CD4-positive, alpha-beta memory T cell (primary cell): ENCODE measurements around the gene XPR1. TPM values are rescaled to one million over a fixed set of nuclear protein-coding genes. Genes with fewer than 3 reads are reported as not detected.
A peak's percentile ranks its signal among the peaks of the same experiment; 100 is the strongest.
"Not testable (repeated sequence)": the region's sequence is repeated elsewhere in the genome, so short reads cannot be mapped to it uniquely, and the experiment has no call there.

Source experiments
- CTCF ChIA-PET: fragments of 350-600 bp; sonication (Branson Sonifier 250); formaldehyde crosslinking; loops from one replicate; lab custom pipeline; 2021; ENCODE audit warnings: inconsistent platforms; ENCODE audit not compliant: partially characterized antibody; lab: Charles Lee
- POLR2A ChIA-PET: fragments of 350-600 bp; sonication (Branson Sonifier 250); formaldehyde crosslinking; loops from one replicate; lab custom pipeline; 2021; ENCODE audit not compliant: partially characterized antibody; lab: Charles Lee
- DNase-seq, 5 donors: peaks; one replicate each; pipeline versions ENCODE4 v3.0.0 to v3.0.0-alpha.2; 2020 to 2022; ENCODE audit warnings: mixed read lengths in 1 of 5
- H3K27ac ChIP-seq: one replicate; pipeline ENCODE4 v1.7.0; 2013; ENCODE audit warnings: low read depth, low read length
- H3K27me3 ChIP-seq: 2 replicates; pipeline ENCODE4 v1.7.0; 2013; ENCODE audit warnings: mild to moderate bottlenecking, low read length, moderate library complexity; ENCODE audit not compliant: insufficient read depth
- H3K36me3 ChIP-seq: 2 replicates; pipeline ENCODE4 v1.7.0; 2013; ENCODE audit warnings: mild to moderate bottlenecking, low read length, moderate library complexity; ENCODE audit not compliant: insufficient read depth
- H3K4me1 ChIP-seq: 2 replicates; pipeline ENCODE4 v1.7.0; 2013; ENCODE audit warnings: mild to moderate bottlenecking, low read length, moderate library complexity; ENCODE audit not compliant: insufficient read depth
- H3K4me3 ChIP-seq, 2 donors: one replicate each; pipeline ENCODE4 v1.7.0; 2013; ENCODE audit warnings: low read length in 2 of 2, mild to moderate bottlenecking in 1 of 2
- H3K9me3 ChIP-seq, 2 donors: one replicate each; pipeline ENCODE4 v1.7.0; 2013; ENCODE audit warnings: low read length in 2 of 2, control low read depth in 1 of 2; ENCODE audit not compliant: control insufficient read depth in 1 of 2
- H3K27ac Mint-ChIP-seq, 7 donors: one replicate each; pipeline ENCODE4 v1.8.0; 2020 to 2021; ENCODE audit warnings: mixed read lengths in 7 of 7, mild to moderate bottlenecking in 6 of 7, inconsistent platforms in 3 of 7, moderate library complexity in 3 of 7
- H3K27me3 Mint-ChIP-seq, 2 donors: one replicate each; pipeline ENCODE4 v1.8.0; 2020 to 2021; ENCODE audit warnings: mixed read lengths in 2 of 2
- H3K36me3 Mint-ChIP-seq, 2 donors: one replicate each; pipeline ENCODE4 v1.8.0; 2020 to 2021; ENCODE audit warnings: mixed read lengths in 2 of 2, inconsistent platforms in 1 of 2, mild to moderate bottlenecking in 1 of 2
- H3K4me1 Mint-ChIP-seq, 4 donors: one replicate each; pipeline ENCODE4 v1.8.0; 2020 to 2021; ENCODE audit warnings: mixed read lengths in 4 of 4, mild to moderate bottlenecking in 1 of 4
- H3K4me3 Mint-ChIP-seq, 8 donors: one replicate each; pipeline ENCODE4 v1.8.0; 2020 to 2021; ENCODE audit warnings: mixed read lengths in 8 of 8, mild to moderate bottlenecking in 7 of 8, moderate library complexity in 6 of 8, inconsistent platforms in 3 of 8
- H3K9me3 Mint-ChIP-seq, 8 donors: one replicate each; pipeline ENCODE4 v1.8.0; 2020 to 2021; ENCODE audit warnings: mixed read lengths in 8 of 8, mild to moderate bottlenecking in 5 of 8, inconsistent platforms in 3 of 8, moderate library complexity in 1 of 8
- intact Hi-C: fragments of 100-400 bp; cut with micrococcal nuclease; formaldehyde crosslinking; loops from one replicate; pipeline ENCODE4 v1.15.1; 2023
- polyA plus RNA-seq, 2 donors: library from polyadenylated mRNA; unstranded; fragments of 300-500 nt; fragmentation: Illumina TruSeq; gene quantifications; one replicate each; pipeline ENCODE4 v1.2.3, GENCODE V29; 2021
- total RNA-seq, 2 experiments: library from RNA; stranded (reverse); gene quantifications; one replicate each; pipeline ENCODE4 v1.2.3, GENCODE V29; 2021

XPR1 gene
- total and polyA plus RNA-seq, 4 experiments from 2014 or later = 6.5 to 17.0 (median 12.6) TPM

- DNase-seq = no peak
- ChIA-PET POLR2A (no interaction called here), CTCF (no interaction called here)
- H3K36me3 ChIP-seq = no peaks in the 10 kb centered on the region
- no peak overlapping the region for H3K4me3 Mint-ChIP-seq
- no peaks in the 10 kb centered on the region for H3K9me3 Mint-ChIP-seq
- no peak overlapping the region for H3K27ac ChIP-seq
- peaks cover 21% of the 10 kb centered on the region in 2 donors for H3K36me3 Mint-ChIP-seq
- H3K4me1 Mint-ChIP-seq = peaks cover 5 to 17% (median 11%) of the 10 kb centered on the region in 4 donors
- H3K9me3 ChIP-seq = no peaks in the 10 kb centered on the region
- H3K27ac Mint-ChIP-seq = no peak overlapping the region
- no peaks in the 10 kb centered on the region for H3K27me3 ChIP-seq
- no peak overlapping the region for H3K4me3 ChIP-seq
- intact Hi-C loops = no loop called here
- no peaks in the 10 kb centered on the region for H3K27me3 Mint-ChIP-seq
- peaks cover 5% of the 10 kb centered on the region for H3K4me1 ChIP-seq
Measured at GRCh38 chr1:180789460-180789859, 157.6 kb downstream of the XPR1 start.

- H3K27ac Mint-ChIP-seq, POLR2A ChIA-PET, intact Hi-C loops: not testable (repeated sequence)
Measured at GRCh38 chr1:180791152-180791551, 159.3 kb downstream of the XPR1 start.

GRCh38 chr1:180791806-180792205 is 160.0 kb downstream of the XPR1 start:
- H3K27ac Mint-ChIP-seq = peak overlapping the region in 2 of 7 donors; percentile 6 to 39
- H3K27me3 Mint-ChIP-seq = no peaks in the 10 kb centered on the region

More at GRCh38 chr1:180791152-180791551, 159.3 kb downstream of the XPR1 start:
- H3K36me3 ChIP-seq, H3K27me3 ChIP-seq, H3K4me1 ChIP-seq, H3K4me3 Mint-ChIP-seq, H3K9me3 Mint-ChIP-seq, H3K27me3 Mint-ChIP-seq, H3K4me3 ChIP-seq, H3K27ac ChIP-seq, H3K9me3 ChIP-seq, CTCF ChIA-PET, DNase-seq: not testable (repeated sequence)
- Mint-ChIP-seq H3K36me3 (peaks cover 21% of the 10 kb centered on the region in 2 donors), H3K4me1 (peaks cover 5 to 16% (median 8%) of the 10 kb centered on the region in 4 donors)

GRCh38 chr1:180793451-180793850 is 161.6 kb downstream of the XPR1 start:
- no peaks in the 10 kb centered on the region for H3K27me3 ChIP-seq
- H3K4me3 ChIP-seq = no peak overlapping the region
- no peaks in the 10 kb centered on the region for H3K36me3 ChIP-seq
- DNase-seq = no peak
- POLR2A ChIA-PET = no interaction called here
- no peak overlapping the region for H3K4me3 Mint-ChIP-seq
- CTCF ChIA-PET = no interaction called here
- peaks cover 5% of the 10 kb centered on the region for H3K4me1 ChIP-seq
- H3K27me3 Mint-ChIP-seq = no peaks in the 10 kb centered on the region
- peaks cover 5 to 18% (median 7%) of the 10 kb centered on the region in 4 donors for H3K4me1 Mint-ChIP-seq
- no peaks in the 10 kb centered on the region for H3K9me3 ChIP-seq
- H3K9me3 Mint-ChIP-seq = no peaks in the 10 kb centered on the region
- peak overlapping the region in 1 of 7 donors; percentile 67 for H3K27ac Mint-ChIP-seq
- H3K27ac ChIP-seq = no peak overlapping the region
- intact Hi-C loops = no loop called here
- peaks cover 16% of the 10 kb centered on the region in 2 donors for H3K36me3 Mint-ChIP-seq

More at GRCh38 chr1:180791806-180792205, 160.0 kb downstream of the XPR1 start:
- peaks cover 5% of the 10 kb centered on the region for H3K4me1 ChIP-seq
- ChIA-PET POLR2A (no interaction called here), CTCF (no interaction called here)
- no peaks in the 10 kb centered on the region for H3K9me3 ChIP-seq
- Mint-ChIP-seq H3K4me1 (peaks cover 5 to 18% (median 8%) of the 10 kb centered on the region in 4 donors), H3K36me3 (peaks cover 21% of the 10 kb centered on the region in 2 donors), H3K9me3 (no peaks in the 10 kb centered on the region), H3K4me3 (peak overlapping the region in 1 of 8 donors; percentile 14)
- DNase-seq = no peak
- no peaks in the 10 kb centered on the region for H3K36me3 ChIP-seq
- no peaks in the 10 kb centered on the region for H3K27me3 ChIP-seq
- intact Hi-C loops = no loop called here
- H3K4me3 ChIP-seq = no peak overlapping the region
- no peak overlapping the region for H3K27ac ChIP-seq

GRCh38 chr1:180796897-180797640 is 165.2 kb downstream of the XPR1 start:
- Mint-ChIP-seq H3K4me3 (no peak overlapping the region), H3K4me1 (peaks cover under 1 to 9% (median 3%) of the 10 kb centered on the region in 4 donors), H3K9me3 (no peaks in the 10 kb centered on the region), H3K27ac (no peak overlapping the region), H3K36me3 (peaks cover 2 to 7% of the 10 kb centered on the region in 2 donors), H3K27me3 (no peaks in the 10 kb centered on the region)
- Histone ChIP-seq H3K4me3 (no peak overlapping the region), H3K27ac (no peak overlapping the region), H3K4me1 (peaks cover 1% of the 10 kb centered on the region), H3K36me3 (no peaks in the 10 kb centered on the region), H3K27me3 (no peaks in the 10 kb centered on the region), H3K9me3 (no peaks in the 10 kb centered on the region)
- ChIA-PET POLR2A (no interaction called here), CTCF (no interaction called here)
- intact Hi-C loops = no loop called here
- no peak for DNase-seq

- CTCF ChIA-PET = interaction anchor here (0.9 kb wide), 1 partner anchor 63 kb away, joined by 3 read pairs; no protein-coding TSS in a partner anchor
- no peaks in the 10 kb centered on the region for H3K9me3 ChIP-seq
- Mint-ChIP-seq H3K9me3 (no peaks in the 10 kb centered on the region), H3K27me3 (no peaks in the 10 kb centered on the region), H3K4me1 (peaks cover 0 to 4% (median 1%) of the 10 kb centered on the region in 4 donors), H3K27ac (no peak overlapping the region), H3K4me3 (no peak overlapping the region), H3K36me3 (peaks cover 15 to 16% of the 10 kb centered on the region in 2 donors)
- intact Hi-C loops = no loop called here
- POLR2A ChIA-PET = no interaction called here
- H3K27ac ChIP-seq = no peak overlapping the region
- no peaks in the 10 kb centered on the region for H3K27me3 ChIP-seq
- DNase-seq = no peak
- H3K4me3 ChIP-seq = no peak overlapping the region
- no peaks in the 10 kb centered on the region for H3K36me3 ChIP-seq
- H3K4me1 ChIP-seq = no peaks in the 10 kb centered on the region
Measured at GRCh38 chr1:180800945-180801344, 169.1 kb downstream of the XPR1 start.

GRCh38 chr1:180802813-180803212 is 171.0 kb downstream of the XPR1 start:
- CTCF ChIA-PET = no interaction called here
- Histone ChIP-seq H3K9me3 (no peaks in the 10 kb centered on the region), H3K27me3 (no peaks in the 10 kb centered on the region), H3K4me3 (no peak overlapping the region), H3K36me3 (no peaks in the 10 kb centered on the region), H3K4me1 (no peaks in the 10 kb centered on the region), H3K27ac (no peak overlapping the region)
- intact Hi-C loops = no loop called here
- H3K4me3 Mint-ChIP-seq = no peak overlapping the region
- peaks cover 26 to 31% of the 10 kb centered on the region in 2 donors for H3K36me3 Mint-ChIP-seq
- peak overlapping the region in 1 of 7 donors; percentile 17 for H3K27ac Mint-ChIP-seq
- H3K4me1 Mint-ChIP-seq = peaks cover 0 to 2% (median under 1%) of the 10 kb centered on the region in 4 donors
- H3K9me3 Mint-ChIP-seq = no peaks in the 10 kb centered on the region
- POLR2A ChIA-PET = no interaction called here
- H3K27me3 Mint-ChIP-seq = no peaks in the 10 kb centered on the region
- no peak for DNase-seq
